Right renal cortex interstitium (tissue), 3 donors: Measurements from ENCODE around the gene GALNT7. TPM values are rescaled to one million over a fixed set of nuclear protein-coding genes. Genes with fewer than 3 reads are reported as not detected.

ENCODE experiments used
- DNase-seq, 3 donors: peaks; one replicate each; pipeline ENCODE4 v3.0.0-alpha.2; 2013; ENCODE audit warnings: low read depth in 3 of 3, low spot score in 2 of 3
- polyA plus RNA-seq, 3 donors: library from polyadenylated mRNA; unstranded; fragments of 120-200 nt; gene quantifications; one replicate each; pipeline ENCODE4 v1.2.1, GENCODE V29; 2013; ENCODE audit not compliant: insufficient read length in 3 of 3

GALNT7 gene
- polyA plus RNA-seq, 3 donors, result 33.6 to 38.0 (median 37.1) TPM

- DNase-seq, result no peak
Observed at GRCh38 chr4:173230062-173230461, 61.5 kb downstream of the GALNT7 start.

GRCh38 chr4:173231916-173232315, 63.3 kb downstream of the GALNT7 start:
- no peak for DNase-seq

GRCh38 chr4:173233857-173234256, 65.2 kb downstream of the GALNT7 start:
- DNase-seq, result no peak

- no peak for DNase-seq
Observed at GRCh38 chr4:173235050-173235449, 66.4 kb downstream of the GALNT7 start.

GRCh38 chr4:173236301-173236700, 67.7 kb downstream of the GALNT7 start:
- DNase-seq, result no peak

- DNase-seq, result no peak
Observed at GRCh38 chr4:173237152-173237551, 68.5 kb downstream of the GALNT7 start.

- no peak for DNase-seq
Observed at GRCh38 chr4:173237762-173238161, 69.2 kb downstream of the GALNT7 start.

GRCh38 chr4:173240696-173241095, 72.1 kb downstream of the GALNT7 start:
- no peak for DNase-seq

GRCh38 chr4:173242466-173243250, 74.0 kb downstream of the GALNT7 start:
- no peak for DNase-seq

- no peak for DNase-seq
Observed at GRCh38 chr4:173243321-173243720, 74.7 kb downstream of the GALNT7 start.

- DNase-seq, result no peak
Observed at GRCh38 chr4:173243917-173244658, 75.5 kb downstream of the GALNT7 start.

- DNase-seq, result no peak
Observed at GRCh38 chr4:173245952-173246351, 77.3 kb downstream of the GALNT7 start.

GRCh38 chr4:173246719-173247118, 78.1 kb downstream of the GALNT7 start:
- no peak for DNase-seq

- no peak for DNase-seq
Observed at GRCh38 chr4:173247321-173247720, 78.7 kb downstream of the GALNT7 start.

GRCh38 chr4:173248690-173249089, 80.1 kb downstream of the GALNT7 start:
- DNase-seq, result no peak

- peak in 2 of 3 donors; percentile 41 to 61 for DNase-seq
Observed at GRCh38 chr4:173252024-173252935, 83.7 kb downstream of the GALNT7 start.

- no peak for DNase-seq
Observed at GRCh38 chr4:173253561-173253960, 85.0 kb downstream of the GALNT7 start.

GRCh38 chr4:173254646-173255045, 86.0 kb downstream of the GALNT7 start:
- no peak for DNase-seq

- no peak for DNase-seq
Observed at GRCh38 chr4:173256825-173257224, 88.2 kb downstream of the GALNT7 start.

- peak in 1 of 3 donors; percentile 45 for DNase-seq
Observed at GRCh38 chr4:173257732-173258717, 89.4 kb downstream of the GALNT7 start.
